Ovary (tissue), 9 donors: ENCODE measurements around the gene GPR137. TPM values are rescaled to one million over a fixed set of nuclear protein-coding genes. Genes with fewer than 3 reads are reported as not detected.
"Not testable (repeated sequence)": the region's sequence is repeated elsewhere in the genome, so short reads cannot be mapped to it uniquely, and the experiment has no call there.

Source experiments
- DNase-seq, 5 donors: peaks; one replicate each; pipeline ENCODE4 v3.0.0-alpha.2; 2019 to 2020
- H3K27ac ChIP-seq, 2 donors: fragments of 200-600 bp; one replicate each; pipeline versions ENCODE4 v1.5.1 to v1.8.0; 2019 to 2022
- H3K27me3 ChIP-seq: fragments of 200-600 bp; one replicate; pipeline ENCODE4 v1.8.0; 2022
- H3K36me3 ChIP-seq: fragments of 200-600 bp; sonication (generic); one replicate; pipeline ENCODE4 v1.5.1; 2019
- H3K4me1 ChIP-seq: one replicate; pipeline ENCODE4 v1.8.1; 2013; ENCODE audit warnings: mild to moderate bottlenecking, moderate library complexity; ENCODE audit not compliant: insufficient read depth
- H3K4me3 ChIP-seq: fragments of 200-600 bp; sonication (generic); one replicate; pipeline ENCODE4 v1.5.1; 2017
- H3K9me3 ChIP-seq, 2 donors: fragments of 200-600 bp in 1 of 2; sonication (generic) in 1 of 2; one replicate each; pipeline versions ENCODE4 v1.5.1 to v1.8.1; 2013 to 2019; ENCODE audit warnings: mild to moderate bottlenecking in 1 of 2, moderate library complexity in 1 of 2
- CTCF ChIP-seq, 3 donors: fragments of 450-650 bp in 2 of 3; fragments of 200-600 bp in 1 of 3; IDR thresholded peaks; one replicate each; pipeline versions ENCODE4 v1.5.1 to v1.8.0; 2016 to 2022; ENCODE audit warnings: antibody characterized with exemption in 3 of 3, mild to moderate bottlenecking in 1 of 3
- EP300 ChIP-seq: sonication (generic); formaldehyde crosslinking; IDR thresholded peaks from one replicate; pipeline ENCODE4 v1.6.1; 2017; ENCODE audit warnings: antibody characterized with exemption
- POLR2A ChIP-seq: fragments of 450-650 bp; IDR thresholded peaks from one replicate; pipeline ENCODE4 v1.6.1; 2017; ENCODE audit warnings: antibody characterized with exemption, mild to moderate bottlenecking, moderate library complexity
- WGBS, 3 donors: extraction: QIAGEN DNeasy Blood & Tissue Kit in 1 of 3; methylation state at CpG; one replicate each; pipeline versions ENCODE4 v1.1.5 to v1.1.7; 2013 to 2017; 5-methylcytosine and 5-hydroxymethylcytosine counted together
- intact Hi-C, 4 donors: fragments of 100-400 bp; cut with DNase I; formaldehyde crosslinking; loops; one replicate each; pipeline versions ENCODE4 v1.11.0 to v1.15.1; 2022 to 2023
- polyA plus RNA-seq, 2 donors: library from polyadenylated mRNA; stranded (reverse); fragments of 200-250 nt in 1 of 2; fragments of 350-450 nt in 1 of 2; fragmentation: Illumina TruSeq in 1 of 2; extraction: RNeasy Lipid Tissue Mini Kit (QIAGEN cat#74804) in 1 of 2; gene quantifications; one replicate each; pipeline ENCODE4 v1.2.3, GENCODE V29; 2013 to 2014
- total RNA-seq, 7 donors: library from RNA; depleted of rRNA in 2 of 7; stranded (reverse); fragments of >200 nt in 2 of 7; fragmentation: NEBNext Ultra II Directional in 3 of 7; extraction: Animal tissue kit (Norgen Biotek cat#: 25700) in 3 of 7; gene quantifications; one replicate each; pipeline versions ENCODE4 v1.1.0 to v1.2.4, GENCODE V29; 2016 to 2023
- donor health status: DM: no; HTN: no; CAD: no; lungs with moderate emphysema.
- donor health status: DM: no; HTN: no; CAD: no.
- donor health status: Bipolar disorder and iron deficiency.
- donor health status: DM: yes; HTN: yes; CAD: no.
- donor health status: DM: no; HTN: no; CAD: no.
- donor health status: DM: yes; HTN: yes; CAD: no.

The GPR137 gene
- total and polyA plus RNA-seq, 9 donors = 3.1 to 30.9 (median 23.2) TPM

- peak; percentile 57 to 77 (median 70) for DNase-seq
- TF ChIP-seq EP300 (no peak), POLR2A (no peak)
- Histone ChIP-seq H3K4me1 (peaks cover 12% of the 10 kb centered on the region), H3K9me3 (no peaks in the 10 kb centered on the region), H3K4me3 (peak overlapping the region; percentile 64), H3K27ac (peak overlapping the region; percentile 41 to 60), H3K27me3 (no peaks in the 10 kb centered on the region), H3K36me3 (no peaks in the 10 kb centered on the region)
- WGBS, 3 donors = 4 to 7% (median 6%) methylated on average over 6 of the region's 6 CpGs
- intact Hi-C loops = no loop called here
Observed at GRCh38 chr11:64245401-64245796, 40.2 kb upstream of the GPR137 start.

- H3K4me3 ChIP-seq = peak overlapping the region; percentile 64
- peak overlapping the region; percentile 41 to 60 for H3K27ac ChIP-seq
- H3K9me3 ChIP-seq = no peaks in the 10 kb centered on the region
- no peak for TF ChIP-seq CTCF (IDR thresholded peaks at IDR 0.05)
- no peak for TF ChIP-seq EP300
- no peak for TF ChIP-seq POLR2A
- 1 to 2% (median 1%) methylated on average over 37 to 46 of the region's 46 CpGs for WGBS, 3 donors
- peaks cover 16% of the 10 kb centered on the region for H3K4me1 ChIP-seq
- no peaks in the 10 kb centered on the region for H3K36me3 ChIP-seq
- intact Hi-C loops = no loop called here
- DNase-seq = peak; percentile 73 to 78 (median 73)
- no peaks in the 10 kb centered on the region for H3K27me3 ChIP-seq
Observed at GRCh38 chr11:64245797-64246620, 39.6 kb upstream of the GPR137 start.

- H3K36me3 ChIP-seq, intact Hi-C loops, H3K27ac ChIP-seq, H3K9me3 ChIP-seq, H3K27me3 ChIP-seq, DNase-seq: not testable (repeated sequence)
- Histone ChIP-seq H3K4me3 (peak overlapping the region; percentile 64), H3K4me1 (peaks cover 16% of the 10 kb centered on the region)
- WGBS, 3 donors = 0 to 3% (median 0%) methylated on average over 11 to 41 of the region's 43 CpGs
Observed at GRCh38 chr11:64246621-64246870, 39.1 kb upstream of the GPR137 start.

- Histone ChIP-seq H3K36me3 (no peaks in the 10 kb centered on the region), H3K4me1 (peaks cover 16% of the 10 kb centered on the region), H3K4me3 (peak within 1 kb of the TSS; percentile 64), H3K27ac (peak within 1 kb of the TSS; percentile 41 to 69), H3K9me3 (no peaks in the 10 kb centered on the region), H3K27me3 (no peaks in the 10 kb centered on the region)
- DNase-seq = peak; percentile 84 to 91 (median 88)
- WGBS, 3 donors = 0 to 1% (median 1%) methylated on average over 34 to 72 of the region's 74 CpGs
- TF ChIP-seq CTCF (IDR thresholded peaks at IDR 0.05) (peak in 1 of 3 donors; percentile 29), POLR2A (no peak)
- intact Hi-C loops = no loop called here
Observed at GRCh38 chr11:64246871-64247728, 38.5 kb upstream of the GPR137 start, which contains the start of gene PPP1R14B. PPP1R14B (minus strand) TSS chr11:64246943; CDS start chr11:64246673, 270 bp downstream.

GRCh38 chr11:64247729-64248531 is 37.7 kb upstream of the GPR137 start:
- peak overlapping the region; percentile 16 to 69 for H3K27ac ChIP-seq

More at GRCh38 chr11:64247729-64248531, 37.7 kb upstream of the GPR137 start:
- DNase-seq = peak in 2 of 5 donors; percentile 53 to 71
- Histone ChIP-seq H3K4me1 (peaks cover 15% of the 10 kb centered on the region), H3K4me3 (peak overlapping the region; percentile 64), H3K9me3 (no peaks in the 10 kb centered on the region), H3K36me3 (no peaks in the 10 kb centered on the region), H3K27me3 (no peaks in the 10 kb centered on the region)
- TF ChIP-seq POLR2A (no peak), EP300 (no peak), CTCF (IDR thresholded peaks at IDR 0.05) (no peak)
- intact Hi-C loops = no loop called here
- WGBS, 3 donors = 34 to 35% (median 34%) methylated on average over 31 of the region's 31 CpGs
